PFSK-1 (cell line): Measurements from ENCODE around the gene FITM1.

ENCODE experiments used
- POLR2AphosphoS5 ChIP-seq: IDR thresholded peaks from 2 replicates; pipeline ENCODE4 v1.6.1; 2012; ENCODE audit warnings: low read depth, mild to moderate bottlenecking, control low read depth, low read length, moderate library complexity
- REST ChIP-seq, 2 experiments: IDR thresholded peaks; 2 replicates each; pipeline versions ENCODE4 v1.6.1 to v1.8.0; 2011 to 2012; ENCODE audit warnings: low read depth in 2 of 2, low read length in 2 of 2, control low read depth in 1 of 2, inconsistent platforms in 1 of 2, mild to moderate bottlenecking in 1 of 2, moderate library complexity in 1 of 2; ENCODE audit not compliant: insufficient read depth in 1 of 2
- SIN3A ChIP-seq: IDR thresholded peaks from 2 replicates; pipeline ENCODE4 v1.6.1; 2012; ENCODE audit warnings: mild to moderate bottlenecking, low read length, moderate library complexity, borderline replicate concordance; ENCODE audit not compliant: insufficient read depth
- TAF1 ChIP-seq: IDR thresholded peaks from 2 replicates; pipeline ENCODE4 v1.6.1; 2012; ENCODE audit warnings: low read length, control low read depth, borderline replicate concordance; ENCODE audit not compliant: insufficient read depth

GRCh38 chr14:24146453-24146977 lies 16.1 kb downstream of the FITM1 start, which contains the start of gene PSME2:
- no peak for TF ChIP-seq REST (IDR thresholded peaks at IDR 0.05; ENCODE audit: insufficient read depth in 1 of 2, low read depth in 2 of 2, low read length in 2 of 2)
- no peak; the same call in 1 of the 2 replicates for TF ChIP-seq POLR2AphosphoS5
- TF ChIP-seq TAF1, result no peak
- no peak for TF ChIP-seq SIN3A
